ENCODE measurements around the gene TRAK1. TPM values are rescaled to one million over a fixed set of nuclear protein-coding genes. Genes with fewer than 3 reads are reported as not detected.

Gene TRAK1
- total RNA-seq, 1 donor from 2014 or later = 50.7 TPM

- peaks cover 2% of the 10 kb centered on the region for H3K36me3 Mint-ChIP-seq
- TF ChIP-seq CTCF (IDR thresholded peaks at IDR 0.05; ENCODE audit: unreplicated experiment) = no peak
- no peaks in the 10 kb centered on the region for H3K27me3 Mint-ChIP-seq (ENCODE audit: low read depth)
- H3K4me3 Mint-ChIP-seq = no peak overlapping the region
- no peak overlapping the region for H3K27ac Mint-ChIP-seq
- H3K9me3 Mint-ChIP-seq = no peaks in the 10 kb centered on the region
- peaks cover 28% of the 10 kb centered on the region for H3K4me1 Mint-ChIP-seq
- no peak for DNase-seq (ENCODE audit: low spot score in 2 of 2, unreplicated experiment in 2 of 2)
Observed at GRCh38 chr3:42149975-42150374, 58.8 kb downstream of the TRAK1 start.

DNA sequence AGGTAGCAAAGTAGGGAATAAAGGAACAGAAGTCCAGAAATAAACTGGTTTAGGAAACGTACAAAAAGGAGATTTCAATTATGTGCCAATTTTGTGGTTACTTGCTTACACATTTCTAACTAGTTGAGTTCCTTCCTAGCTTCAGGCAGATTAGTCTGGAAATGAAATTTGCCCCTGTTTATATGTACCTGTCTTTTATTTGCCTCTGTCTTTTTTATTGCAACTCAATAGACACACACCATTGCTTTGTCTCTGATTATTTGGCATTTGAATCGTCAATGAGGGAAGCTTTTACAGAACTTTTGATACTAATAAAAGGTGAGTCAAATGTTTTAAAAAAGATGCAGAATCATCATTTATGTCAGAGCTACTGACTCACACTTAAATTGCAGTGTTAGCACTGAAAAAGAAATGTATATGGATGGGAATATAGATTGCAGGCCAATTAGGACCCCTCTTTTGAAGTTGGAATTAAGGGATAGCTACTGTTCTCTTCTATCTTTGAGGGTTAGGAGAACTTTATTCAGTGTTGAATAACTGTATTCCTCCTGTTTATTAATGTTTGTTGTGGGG, 60.5 kb downstream of the TRAK1 start:
- no peak overlapping the region for H3K4me3 Mint-ChIP-seq
- DNase-seq (ENCODE audit: low spot score in 2 of 2, unreplicated experiment in 2 of 2) = no peak
- peaks cover 28% of the 10 kb centered on the region for H3K4me1 Mint-ChIP-seq
- H3K27ac Mint-ChIP-seq = no peak overlapping the region
- no peak for TF ChIP-seq CTCF (IDR thresholded peaks at IDR 0.05; ENCODE audit: unreplicated experiment)
- no peaks in the 10 kb centered on the region for H3K9me3 Mint-ChIP-seq
- no peaks in the 10 kb centered on the region for H3K36me3 Mint-ChIP-seq
- no peaks in the 10 kb centered on the region for H3K27me3 Mint-ChIP-seq (ENCODE audit: low read depth)

- H3K4me3 Mint-ChIP-seq = no peak overlapping the region
- no peaks in the 10 kb centered on the region for H3K36me3 Mint-ChIP-seq
- H3K27me3 Mint-ChIP-seq (ENCODE audit: low read depth) = no peaks in the 10 kb centered on the region
- TF ChIP-seq CTCF (IDR thresholded peaks at IDR 0.05; ENCODE audit: unreplicated experiment) = no peak
- no peaks in the 10 kb centered on the region for H3K9me3 Mint-ChIP-seq
- peak overlapping the region; percentile 39 for H3K27ac Mint-ChIP-seq
- no peak for DNase-seq (ENCODE audit: low spot score in 2 of 2, unreplicated experiment in 2 of 2)
- peaks cover 28% of the 10 kb centered on the region for H3K4me1 Mint-ChIP-seq
Observed at GRCh38 chr3:42152193-42152592, 61.0 kb downstream of the TRAK1 start.

GRCh38 chr3:42153039-42153438, 61.9 kb downstream of the TRAK1 start:
- Mint-ChIP-seq H3K4me3 (no peak overlapping the region), H3K4me1 (peaks cover 28% of the 10 kb centered on the region), H3K36me3 (no peaks in the 10 kb centered on the region), H3K27ac (peak overlapping the region; percentile 39), H3K27me3 (ENCODE audit: low read depth) (no peaks in the 10 kb centered on the region), H3K9me3 (no peaks in the 10 kb centered on the region)
- DNase-seq (ENCODE audit: low spot score in 2 of 2, unreplicated experiment in 2 of 2) = no peak
- no peak for TF ChIP-seq CTCF (IDR thresholded peaks at IDR 0.05; ENCODE audit: unreplicated experiment)

GRCh38 chr3:42157540-42158538, 66.7 kb downstream of the TRAK1 start:
- H3K9me3 Mint-ChIP-seq = no peaks in the 10 kb centered on the region
- H3K4me1 Mint-ChIP-seq = peaks cover 28% of the 10 kb centered on the region
- H3K36me3 Mint-ChIP-seq = no peaks in the 10 kb centered on the region
- no peak for DNase-seq (ENCODE audit: low spot score in 2 of 2, unreplicated experiment in 2 of 2)
- no peaks in the 10 kb centered on the region for H3K27me3 Mint-ChIP-seq (ENCODE audit: low read depth)
- H3K4me3 Mint-ChIP-seq = no peak overlapping the region
- TF ChIP-seq CTCF (IDR thresholded peaks at IDR 0.05; ENCODE audit: unreplicated experiment) = no peak
- no peak overlapping the region for H3K27ac Mint-ChIP-seq

All from mesothelial cell of epicardium (in vitro differentiated cells).